C4-2B (cell line): ENCODE measurements around the gene SEMA5B.

Source experiments
- H3K27ac ChIP-seq: fragments of 450-650 bp; 2 replicates; pipeline ENCODE4 v1.5.1; 2017
- CTCF ChIP-seq: fragments of 450-650 bp; conservative IDR thresholded peaks from 2 replicates; pipeline ENCODE4 v1.5.1; 2017; ENCODE audit warnings: mild to moderate bottlenecking
- ZFX ChIP-seq: fragments of 450-650 bp; IDR thresholded peaks from 2 replicates; pipeline ENCODE4 v1.6.1; 2017

The SEMA5B gene

DNA sequence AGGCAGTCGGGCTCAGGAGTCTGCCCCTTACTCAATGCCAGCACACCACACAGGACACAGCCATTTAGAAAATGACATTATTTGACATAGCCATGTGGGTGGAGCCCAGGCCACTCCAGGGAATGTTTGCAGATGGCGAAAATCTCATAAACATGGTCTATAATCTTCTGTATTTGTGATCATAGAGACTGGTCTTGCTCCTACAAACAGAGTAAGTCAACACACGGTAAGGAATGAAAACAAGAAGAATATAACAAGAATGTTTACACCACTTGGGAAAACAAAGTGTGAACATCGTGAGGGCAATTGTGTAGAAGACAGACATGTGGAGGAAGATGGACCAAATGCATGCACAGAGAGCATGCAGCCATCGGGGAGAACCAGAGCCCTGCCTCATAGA is 68.2 kb downstream of the SEMA5B start:
- no peak for TF ChIP-seq ZFX
- TF ChIP-seq CTCF: no peak
- no peak overlapping the region for H3K27ac ChIP-seq

GRCh38 chr3:122957707-122958689 is 69.6 kb downstream of the SEMA5B start:
- TF ChIP-seq CTCF (no peak), ZFX (no peak)
- no peak overlapping the region for H3K27ac ChIP-seq

- TF ChIP-seq ZFX (no peak), CTCF (no peak)
Measured at GRCh38 chr3:122956693-122957455, 70.7 kb downstream of the SEMA5B start.

GRCh38 chr3:122955916-122956692 is 71.5 kb downstream of the SEMA5B start:
- TF ChIP-seq CTCF: no peak
- TF ChIP-seq ZFX: no peak
- H3K27ac ChIP-seq: no peak overlapping the region

More at GRCh38 chr3:122956693-122957455, 70.7 kb downstream of the SEMA5B start:
- no peak overlapping the region for H3K27ac ChIP-seq

- no peak overlapping the region for H3K27ac ChIP-seq
Measured at GRCh38 chr3:122952520-122952919, 75.0 kb downstream of the SEMA5B start.

DNA sequence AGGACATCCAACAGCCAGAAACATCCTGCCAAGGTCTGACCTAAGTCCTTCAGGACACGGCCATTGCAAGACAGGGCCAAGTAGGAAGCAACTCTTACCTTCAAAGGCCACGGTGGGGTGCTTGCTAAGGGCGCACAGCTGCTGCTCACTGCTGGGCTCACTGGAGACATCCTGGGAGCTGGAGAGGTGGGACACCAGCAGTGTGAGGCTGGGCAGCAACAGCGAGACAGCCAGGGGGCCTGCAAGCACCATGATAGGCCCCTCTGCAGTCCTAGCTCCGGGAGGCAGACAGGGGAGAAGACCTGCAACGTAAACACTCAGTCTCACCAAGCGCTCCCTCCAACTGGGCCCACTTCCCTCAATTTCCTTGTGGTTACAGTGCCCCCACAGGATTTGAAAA is 79.2 kb downstream of the SEMA5B start:
- TF ChIP-seq CTCF (no peak), ZFX (no peak)
- H3K27ac ChIP-seq: no peak overlapping the region

More at GRCh38 chr3:122952520-122952919, 75.0 kb downstream of the SEMA5B start:
- TF ChIP-seq CTCF (no peak), ZFX (no peak)
